ENCODE results near the gene AGBL2.

- TF ChIP-seq EZH2phosphoT487 (IDR thresholded peaks at IDR 0.05; ENCODE audit: low read depth) (no peak), CTCF (IDR thresholded peaks at IDR 0.05; ENCODE audit: low read depth, low read length) (no peak)
Measured at GRCh38 chr11:47726878-47727514, 11.8 kb upstream of the AGBL2 start.

All from OCI-LY3 (cell line).